GM12864 (cell line): ENCODE data around the gene TMEM63A.

Experiments used
- DNase-seq: peaks from one replicate; pipeline ENCODE4 v3.0.0-alpha.2; 2011; ENCODE audit warnings: low read depth
- H3K4me3 ChIP-seq: 2 replicates; pipeline ENCODE4 v1.5.1; 2011; ENCODE audit warnings: mild to moderate bottlenecking, low read depth, low read length, control low read depth
- CTCF ChIP-seq: IDR thresholded peaks from 2 replicates; pipeline ENCODE4 v1.5.1; 2011; ENCODE audit warnings: low read depth, mild to moderate bottlenecking, moderate library complexity, low read length, control low read depth, inconsistent platforms; ENCODE audit errors: missing control alignments

TMEM63A gene

DNA sequence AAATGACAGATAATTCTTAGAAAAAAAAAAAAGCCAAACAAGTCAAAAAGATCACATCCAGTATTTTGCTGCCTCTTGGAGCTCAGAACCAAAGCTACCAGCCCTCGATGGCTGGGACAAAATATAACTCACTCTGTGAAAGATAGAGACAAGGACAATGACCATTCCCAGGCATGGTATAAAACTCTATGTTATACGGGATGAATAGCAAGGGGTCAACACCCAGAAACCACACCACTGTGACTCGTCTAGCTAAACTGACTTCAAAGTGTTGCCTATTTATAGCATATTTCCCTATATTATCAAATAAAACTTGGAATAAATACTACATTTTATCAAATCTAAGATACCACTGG is 10.1 kb downstream of the TMEM63A start:
- no peak for DNase-seq
- H3K4me3 ChIP-seq, result no peak overlapping the region
- TF ChIP-seq CTCF, result no peak

DNA sequence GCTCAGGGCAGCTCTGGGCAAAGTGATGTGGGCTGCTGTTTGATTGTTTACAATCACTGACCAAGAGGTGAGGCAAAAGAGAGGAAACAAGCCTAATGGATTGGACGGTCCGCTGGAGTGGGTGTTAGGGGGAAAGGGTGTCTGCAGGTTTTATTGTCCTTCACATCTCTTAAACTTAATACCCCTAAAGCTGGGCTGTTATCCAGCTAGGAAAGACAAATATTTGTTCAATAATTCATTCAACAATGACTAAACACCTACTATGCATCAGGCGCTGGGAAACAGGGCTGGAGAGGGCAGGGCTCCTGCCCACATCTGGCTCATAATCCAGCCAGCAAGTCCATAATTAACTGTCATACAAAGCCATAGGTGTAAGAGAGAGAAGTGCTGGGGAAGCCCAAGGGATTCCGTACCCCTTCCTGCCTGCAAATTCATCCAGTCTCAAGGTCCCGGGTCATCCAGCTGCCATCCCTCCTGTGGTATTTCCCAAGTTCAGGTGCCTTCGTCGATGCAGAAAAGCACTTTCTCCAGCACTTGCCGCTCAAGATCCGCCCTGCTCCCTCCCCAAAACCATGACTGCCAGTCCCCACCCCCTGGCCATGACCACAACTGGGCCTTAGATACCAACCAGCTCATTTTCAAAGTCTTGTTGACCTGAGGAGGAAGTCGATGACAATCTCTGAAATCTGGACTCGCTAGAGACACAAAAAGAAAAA is 10.7 kb downstream of the TMEM63A start:
- no peak overlapping the region for H3K4me3 ChIP-seq
- no peak for DNase-seq

DNA sequence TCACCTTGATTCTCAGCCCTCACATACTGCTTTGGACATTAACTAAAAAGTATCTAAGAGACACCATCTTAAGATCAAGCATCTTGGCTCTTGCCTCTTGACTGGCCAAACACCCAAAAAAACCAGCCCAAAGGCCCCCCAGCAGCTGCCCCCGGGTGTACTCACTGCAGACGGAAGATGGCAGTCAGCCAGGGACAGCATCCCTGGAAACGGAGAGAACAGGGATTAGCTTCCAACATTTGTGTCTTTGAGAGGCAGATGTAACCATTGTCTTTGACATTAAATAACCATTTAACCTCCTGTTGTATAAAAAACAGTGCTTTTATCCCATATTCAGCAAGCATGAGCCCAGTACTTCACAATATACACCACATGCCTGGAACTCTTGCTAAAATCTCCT is 11.3 kb downstream of the TMEM63A start:
- no peak overlapping the region for H3K4me3 ChIP-seq
- TF ChIP-seq CTCF, result no peak
- no peak for DNase-seq

More for the DNA sequence above, 10.7 kb downstream of the TMEM63A start:
- no peak for TF ChIP-seq CTCF

- TF ChIP-seq CTCF, result no peak
- H3K4me3 ChIP-seq, result no peak overlapping the region
- no peak for DNase-seq
Observed at GRCh38 chr1:225868631-225869330, 13.4 kb downstream of the TMEM63A start.

- DNase-seq, result no peak
- no peak overlapping the region for H3K4me3 ChIP-seq
- TF ChIP-seq CTCF, result no peak
Observed at GRCh38 chr1:225866981-225867380, 15.2 kb downstream of the TMEM63A start.

DNA sequence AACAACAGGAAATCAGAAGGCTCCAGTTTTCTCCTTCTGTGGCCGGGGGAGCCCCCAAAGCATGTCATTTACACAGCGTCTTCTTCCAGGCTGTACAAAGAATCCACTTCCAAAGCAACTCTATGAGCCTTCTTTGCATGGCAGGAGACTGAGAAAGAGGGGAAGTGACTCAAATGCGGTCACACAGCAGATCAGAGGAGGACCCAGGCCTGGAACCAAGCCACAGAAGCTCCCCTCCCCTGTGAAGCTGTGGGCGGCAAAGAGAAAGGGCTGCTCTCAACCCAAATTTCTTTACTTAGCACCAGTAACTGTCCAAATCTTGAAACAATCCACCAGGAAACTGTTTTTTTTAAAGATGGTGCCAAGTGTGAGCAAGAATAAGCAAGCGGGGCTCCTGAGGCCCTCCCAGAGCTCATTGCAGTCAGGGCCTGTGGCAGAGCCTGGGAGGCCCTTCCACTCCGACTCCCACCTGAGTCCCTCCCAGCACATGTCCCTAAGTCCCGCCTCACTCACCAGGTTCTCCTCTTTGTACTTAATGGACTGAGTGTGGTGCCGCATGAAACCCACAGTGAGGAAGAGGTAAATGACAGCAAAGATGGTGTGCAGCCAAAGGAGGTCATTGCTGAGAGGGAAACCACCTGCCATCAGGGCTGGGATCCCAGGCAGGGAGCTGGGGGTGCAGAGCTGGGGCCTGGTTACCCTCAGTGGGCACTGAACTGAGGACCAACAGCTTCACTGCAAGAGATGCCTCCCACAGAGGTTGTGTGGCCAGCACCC is 15.9 kb downstream of the TMEM63A start:
- no peak overlapping the region for H3K4me3 ChIP-seq
- no peak for DNase-seq
- TF ChIP-seq CTCF, result no peak
